OCI-M2 (cell line): ENCODE measurements around the gene SLIT3.

Experiments
- DNase-seq: peaks from one replicate; lab custom pipeline; 2025; ENCODE audit not compliant: unreplicated experiment; lab: John Stamatoyannopoulos, UW

SLIT3 gene

DNA sequence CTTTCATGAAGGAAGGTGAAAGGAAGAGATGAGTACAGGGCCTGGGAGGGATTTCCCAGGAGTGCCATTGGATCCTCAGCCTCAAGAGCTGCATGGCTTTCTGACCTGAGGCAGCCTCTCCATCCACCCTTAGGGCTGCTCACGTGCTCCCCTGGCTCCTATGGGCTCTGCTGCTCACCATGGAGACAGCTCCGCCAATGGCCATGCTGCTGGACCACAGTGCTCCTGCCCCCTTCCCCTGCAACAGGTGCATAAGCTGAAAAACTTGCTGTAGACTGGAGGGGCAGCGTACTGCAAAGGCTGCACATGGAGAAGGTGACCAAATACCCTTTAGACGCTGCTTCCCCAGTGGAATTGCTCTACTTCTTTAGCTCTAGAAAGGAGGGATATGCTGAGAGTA is 609.0 kb downstream of the SLIT3 start:
- no peak for DNase-seq

DNA sequence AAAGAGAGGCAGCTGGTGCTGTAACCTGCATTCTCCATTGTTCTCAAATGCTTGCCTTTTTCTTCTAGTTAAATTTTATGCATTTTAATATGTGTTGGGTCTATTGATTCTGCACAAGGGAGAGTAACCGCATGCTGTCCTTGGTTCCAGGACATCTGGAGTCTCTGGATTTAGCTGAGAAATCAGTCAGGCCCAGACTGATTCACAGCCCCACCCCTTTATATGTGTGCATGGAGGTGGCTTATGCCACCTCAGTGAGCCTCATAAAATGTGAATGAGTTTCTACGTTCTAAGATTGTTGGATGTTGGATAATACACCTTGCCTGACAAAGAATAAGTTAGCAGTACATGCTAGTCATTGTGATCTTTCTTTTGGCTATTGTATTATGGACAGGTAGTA is 611.7 kb downstream of the SLIT3 start:
- no peak for DNase-seq

DNA sequence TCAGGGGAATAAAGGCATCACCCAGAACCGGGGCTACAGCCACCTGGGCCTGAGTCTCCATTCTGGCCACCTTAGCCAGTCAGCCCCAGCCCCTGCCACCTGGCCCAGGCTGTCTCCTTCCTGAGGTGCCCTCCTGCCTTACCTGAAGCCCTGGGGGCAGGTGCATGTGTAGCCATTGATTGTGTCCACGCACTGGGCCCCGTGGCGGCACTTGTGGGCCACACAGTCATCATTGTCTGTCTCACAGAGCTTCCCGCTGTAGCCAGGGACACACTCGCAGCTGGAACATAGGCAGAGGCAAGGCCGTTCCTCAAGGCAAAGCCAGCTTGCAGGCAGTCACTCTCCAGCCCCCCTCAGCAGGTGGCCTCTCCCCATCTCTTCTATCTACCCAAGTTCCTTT is 614.1 kb downstream of the SLIT3 start:
- DNase-seq: no peak

DNA sequence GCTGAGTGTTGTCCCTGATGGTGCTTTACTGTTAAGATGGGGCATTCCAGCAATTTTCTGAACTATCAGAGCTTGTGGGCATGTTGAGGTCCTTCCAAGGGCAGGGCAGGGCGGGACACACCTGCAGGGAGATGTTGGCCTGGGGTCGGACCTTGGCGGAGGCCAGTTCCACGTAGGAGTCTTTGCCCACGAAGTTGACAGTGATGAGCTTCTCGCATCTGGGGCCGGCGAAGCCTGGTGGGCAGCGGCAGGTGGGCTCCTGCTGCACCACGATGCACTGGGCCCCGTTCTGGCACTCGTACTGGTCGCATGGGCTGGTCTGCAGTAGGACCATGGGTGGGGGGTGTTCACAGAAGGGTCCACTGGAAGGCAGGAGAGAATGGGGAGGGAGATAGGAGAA is 615.4 kb downstream of the SLIT3 start:
- no peak for DNase-seq

DNA sequence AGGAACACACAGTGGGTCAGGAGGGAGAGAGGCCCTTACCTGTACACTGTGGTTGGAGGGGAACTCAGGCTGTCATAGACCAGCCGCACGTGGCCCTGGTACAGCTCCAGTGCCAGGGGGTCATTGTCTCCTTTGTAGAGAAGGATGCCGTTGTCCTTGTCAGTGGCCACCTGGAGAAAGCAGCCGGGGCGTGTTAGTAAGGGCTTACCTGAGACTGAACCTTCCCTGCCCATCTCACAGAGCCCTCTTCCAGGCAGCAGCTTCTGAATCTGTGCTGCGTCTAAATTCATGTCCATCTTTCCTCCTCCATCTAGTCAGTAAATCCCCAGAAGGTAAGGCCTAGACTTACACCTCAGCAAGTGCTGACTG is 617.0 kb downstream of the SLIT3 start:
- DNase-seq: no peak

DNA sequence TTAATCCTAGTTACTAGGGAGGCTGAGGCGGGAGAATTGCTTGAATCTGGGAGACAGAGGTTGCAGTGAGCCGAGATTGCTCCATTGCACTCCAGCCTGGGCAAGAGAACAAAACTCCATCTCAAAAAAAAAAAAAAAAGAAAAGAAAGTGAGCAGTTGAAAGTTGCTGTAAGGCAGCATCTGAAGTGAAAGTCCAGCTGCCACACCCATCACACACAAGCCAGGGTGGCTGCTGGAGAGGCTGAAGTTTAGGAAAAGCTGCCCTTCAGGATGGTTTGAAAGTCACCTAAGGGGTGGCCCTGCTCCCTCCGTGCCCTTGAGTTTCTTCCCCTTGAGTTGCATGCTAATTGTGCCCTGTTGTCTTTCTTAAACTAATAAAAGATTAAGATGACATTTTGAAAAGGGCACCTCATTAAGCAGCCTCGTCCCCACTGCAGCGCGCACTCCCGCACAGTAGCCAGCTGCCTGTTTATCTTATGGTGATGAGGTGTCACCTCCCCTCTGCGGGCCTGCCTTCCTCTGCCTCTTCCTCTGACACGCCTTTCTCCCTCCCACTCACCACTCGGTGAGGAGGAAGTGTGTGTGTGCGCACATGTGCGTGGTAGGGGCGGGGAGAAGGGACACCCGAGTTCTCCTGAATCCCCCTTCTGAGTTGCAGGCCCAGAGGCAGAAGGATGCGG is 617.6 kb downstream of the SLIT3 start:
- no peak for DNase-seq

DNA sequence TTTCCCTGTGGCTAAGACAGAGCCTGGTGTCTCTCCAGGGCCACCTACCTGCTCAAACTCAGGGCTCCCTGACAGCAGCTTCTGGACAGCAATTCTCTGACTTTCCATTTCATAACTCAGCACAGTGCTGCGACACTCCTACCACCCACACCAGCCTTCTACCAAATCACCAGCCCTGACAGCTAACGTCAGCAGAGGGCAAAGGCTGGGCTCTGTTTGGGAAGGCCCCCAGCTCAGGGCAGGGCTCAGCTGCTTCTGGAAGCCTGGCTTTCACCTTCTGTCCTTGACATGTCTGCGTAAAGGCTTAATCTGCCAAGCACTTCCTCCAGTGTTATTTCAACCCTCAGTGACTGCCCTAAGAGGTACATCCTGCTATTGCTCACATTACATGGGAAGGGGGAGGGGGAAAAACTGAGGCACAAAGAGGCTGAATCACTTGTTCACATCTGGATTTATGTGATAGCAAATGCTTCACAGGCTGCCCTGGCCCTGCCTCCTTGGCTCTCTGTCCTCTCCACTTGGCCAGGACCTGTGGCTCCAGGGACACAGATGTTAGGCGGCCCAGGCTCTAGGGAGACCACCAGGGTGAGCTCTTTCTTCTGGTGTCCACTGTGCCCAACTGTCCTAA is 619.3 kb downstream of the SLIT3 start:
- DNase-seq: no peak

DNA sequence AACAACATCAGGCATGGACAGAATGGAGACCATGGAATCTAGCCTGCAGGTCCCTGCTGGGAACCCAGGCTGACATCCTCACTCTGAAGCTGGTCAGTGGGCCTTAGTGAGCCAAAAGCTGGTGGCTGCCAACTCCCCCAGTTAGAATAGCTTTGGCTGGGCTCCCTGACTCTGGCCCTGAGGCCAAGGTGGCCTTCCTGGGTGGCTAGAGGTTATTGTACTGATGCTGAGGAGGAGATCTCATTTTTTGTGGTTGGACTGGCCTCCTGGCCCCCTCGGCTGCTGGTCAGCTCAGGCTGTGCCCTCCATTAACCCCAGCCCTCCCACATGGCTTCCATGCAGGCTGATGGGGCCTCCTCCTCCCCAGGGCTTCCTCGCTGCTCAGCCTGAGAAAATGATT is 620.5 kb downstream of the SLIT3 start:
- no peak for DNase-seq

DNA sequence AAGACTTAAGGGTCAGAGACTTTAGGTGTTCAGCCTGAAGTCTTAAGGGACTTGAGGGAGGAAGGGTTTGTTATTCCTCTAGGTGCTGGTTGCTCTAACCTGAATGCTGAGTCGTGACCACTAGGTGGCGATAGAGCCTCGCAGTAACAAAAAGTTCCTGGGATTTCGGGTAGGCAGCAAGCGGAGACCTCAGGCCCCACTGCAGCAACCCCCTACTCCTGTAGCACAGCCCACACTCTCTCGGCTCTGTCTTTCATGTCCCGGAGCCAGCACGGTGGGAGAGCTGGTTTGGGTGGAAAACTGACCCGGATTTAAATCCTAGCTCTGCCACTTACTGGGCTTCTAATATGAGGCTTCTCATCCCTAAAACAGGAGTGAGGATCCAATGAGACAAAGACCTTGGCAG is 621.4 kb downstream of the SLIT3 start:
- peak; percentile 2 for DNase-seq

DNA sequence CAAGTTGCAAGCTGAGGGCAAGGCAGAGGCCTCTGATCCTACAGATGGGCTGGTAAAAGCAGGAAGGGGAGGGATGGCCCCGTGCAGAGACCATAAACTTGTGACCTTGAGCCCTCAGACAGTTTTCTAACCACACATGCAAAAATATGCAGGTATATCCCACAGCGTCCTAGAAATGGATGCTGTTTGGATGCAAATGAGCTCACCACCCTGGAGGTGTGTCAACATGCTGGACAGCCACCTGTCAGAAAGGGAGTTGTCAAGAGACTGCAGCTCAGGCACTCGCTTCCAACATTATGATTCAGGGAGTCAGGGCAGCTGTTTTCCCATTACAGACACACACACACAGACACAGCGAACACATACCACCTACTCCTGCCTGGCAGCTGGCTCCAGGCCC is 624.4 kb downstream of the SLIT3 start:
- DNase-seq: no peak

DNA sequence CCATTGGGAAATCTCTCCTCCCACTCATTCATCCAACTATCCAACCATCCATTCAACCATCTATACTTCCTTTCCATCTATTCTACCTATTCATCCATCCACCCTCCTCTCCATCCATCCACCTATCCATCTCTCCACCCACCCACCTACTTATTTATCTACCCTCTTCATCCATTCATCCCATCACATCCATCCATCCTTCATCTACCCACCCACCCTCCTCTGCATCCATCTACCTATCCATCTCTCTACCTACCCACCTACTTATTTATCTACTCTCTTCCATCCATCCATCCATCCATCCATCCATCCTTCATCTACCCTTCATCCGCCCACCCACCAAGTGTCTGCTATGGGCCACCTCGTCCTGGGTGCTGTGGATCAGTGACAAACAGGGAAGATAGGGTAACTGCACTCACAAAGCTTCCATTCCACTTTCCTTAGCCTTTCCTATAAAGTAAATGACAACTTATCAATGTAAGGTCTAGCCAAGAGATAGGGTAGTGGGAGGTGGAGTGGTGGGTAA is 625.0 kb downstream of the SLIT3 start:
- DNase-seq: no peak

DNA sequence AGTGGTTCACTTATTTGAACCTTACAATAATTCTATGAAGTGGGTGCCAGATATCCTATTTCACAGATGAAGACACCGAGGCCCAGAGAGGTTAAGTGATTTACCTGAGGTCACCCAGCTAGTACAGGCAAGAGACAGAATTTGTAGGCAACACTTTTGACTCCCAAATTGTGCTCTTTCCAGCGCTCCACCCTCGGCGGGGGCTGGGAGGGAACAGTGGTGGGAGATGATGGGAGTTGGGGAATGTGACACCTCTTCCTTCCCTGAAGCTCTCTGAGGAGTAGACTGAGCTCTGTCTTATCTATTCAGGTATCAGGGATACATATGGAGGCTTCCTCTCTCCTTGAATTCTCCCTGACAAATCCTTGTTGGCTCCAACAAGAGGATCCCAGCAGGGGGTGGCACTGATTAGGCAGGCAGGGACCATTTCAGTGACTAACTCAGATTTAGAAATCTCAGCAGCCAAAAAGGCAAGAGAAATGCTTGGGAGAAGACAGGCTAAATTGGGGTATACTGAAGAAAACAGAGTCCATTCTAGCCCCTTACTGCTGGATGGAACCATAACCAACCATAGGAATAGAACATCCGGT is 626.0 kb downstream of the SLIT3 start:
- DNase-seq: no peak

DNA sequence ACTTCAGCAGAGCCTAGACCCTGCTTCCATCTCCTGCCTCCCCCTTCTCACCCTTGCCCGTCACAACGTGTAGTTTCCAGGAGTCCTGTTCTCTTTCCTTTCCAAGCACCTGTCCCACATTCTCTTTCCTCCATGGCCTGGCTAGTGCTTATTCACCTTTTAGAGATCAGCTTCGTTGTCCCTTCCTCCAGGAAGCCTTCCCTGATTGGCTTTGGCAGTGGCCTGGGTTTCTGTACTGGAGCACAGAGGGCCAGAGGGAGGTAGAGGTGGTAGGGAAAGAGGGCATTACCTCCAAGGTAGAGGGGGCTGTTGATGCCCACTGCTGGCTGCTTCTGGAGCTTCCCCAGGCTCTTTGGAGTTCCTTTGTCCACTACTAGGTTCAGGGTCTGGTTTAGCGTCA is 628.1 kb downstream of the SLIT3 start:
- DNase-seq: no peak

DNA sequence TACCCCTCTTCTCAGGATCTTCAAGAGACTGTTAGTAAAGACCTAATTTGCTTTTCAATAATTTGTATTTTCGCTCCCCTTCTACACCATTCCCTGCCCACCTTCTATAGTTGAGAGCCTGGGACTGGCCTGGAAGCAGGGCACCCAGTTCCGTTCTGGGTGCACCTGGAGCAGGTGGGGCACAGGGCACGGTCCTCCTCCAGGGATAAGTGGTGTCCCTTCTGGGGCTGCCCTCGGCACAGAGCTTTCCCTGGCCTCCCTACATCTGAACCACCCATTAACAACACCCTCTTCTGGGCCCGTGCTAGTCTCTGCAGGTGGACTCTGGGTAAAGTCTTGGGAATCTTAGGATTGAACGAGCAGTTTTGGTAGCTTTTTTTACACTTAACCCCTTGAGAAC is 628.9 kb downstream of the SLIT3 start:
- no peak for DNase-seq

DNA sequence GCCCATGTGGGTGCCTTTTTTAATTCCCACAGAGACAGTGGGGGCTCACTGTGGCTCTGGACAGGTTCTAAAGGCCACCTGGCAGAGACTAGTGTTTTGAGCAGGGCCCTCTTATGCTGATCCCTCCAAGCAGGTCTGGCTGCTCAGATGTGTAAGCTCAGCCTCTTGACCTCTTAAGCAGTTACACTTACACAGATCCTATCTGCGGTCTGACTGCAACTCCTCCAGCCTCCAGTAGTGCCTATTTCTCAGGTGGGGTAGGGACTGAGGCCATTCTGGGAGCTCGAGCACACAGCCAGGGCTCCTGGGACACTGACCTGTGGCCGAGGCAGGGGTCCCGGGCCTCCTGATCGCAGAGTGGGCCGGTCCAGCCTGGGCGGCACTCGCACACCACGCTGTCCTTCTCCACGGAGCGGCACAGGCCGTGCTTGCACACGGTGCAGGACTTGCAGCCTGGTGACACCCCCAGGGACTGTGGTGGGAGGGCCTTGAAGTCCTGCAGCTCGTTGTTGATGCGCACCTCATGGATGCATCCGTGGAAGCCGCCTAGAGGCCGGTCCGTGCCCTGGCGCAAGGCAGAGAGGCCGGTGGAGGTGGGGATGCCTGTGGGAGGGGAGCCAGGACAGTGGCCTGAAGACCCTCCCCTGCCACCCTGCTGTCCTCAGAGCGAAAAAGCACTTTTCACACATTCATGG is 629.9 kb downstream of the SLIT3 start:
- DNase-seq: no peak

DNA sequence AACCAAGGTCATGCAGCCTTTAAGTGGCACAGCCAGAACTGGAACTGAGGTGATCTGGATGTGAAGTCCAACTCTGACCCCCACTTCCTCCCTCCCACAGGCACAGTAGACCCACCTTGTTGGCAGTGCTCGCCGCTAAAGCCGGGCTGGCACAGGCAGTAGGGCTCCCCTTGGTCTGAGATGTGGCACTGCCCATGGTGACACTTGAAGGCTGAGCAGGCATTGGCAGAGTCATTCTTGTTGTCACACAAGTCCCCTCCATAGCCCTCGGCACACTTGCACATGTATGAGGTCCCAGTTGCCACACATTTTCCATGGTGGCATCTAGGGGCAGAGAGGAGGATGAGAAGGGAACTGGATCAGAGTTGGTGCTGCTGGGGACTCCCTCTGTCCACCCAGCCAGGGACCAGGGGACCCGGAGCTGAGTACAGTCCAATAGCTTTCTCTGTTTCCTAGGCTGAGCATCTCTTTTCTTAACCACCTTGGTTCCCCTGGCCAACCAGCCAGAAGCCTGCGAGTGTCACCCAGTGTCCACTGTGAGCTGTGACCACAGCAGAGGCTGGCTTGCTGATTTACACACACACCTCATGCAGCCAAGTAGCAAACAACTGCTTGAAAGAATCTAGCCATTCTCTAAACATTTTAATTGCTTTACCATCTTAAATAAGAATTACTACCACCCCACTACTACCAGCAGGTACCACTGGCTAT is 631.1 kb downstream of the SLIT3 start:
- no peak for DNase-seq

DNA sequence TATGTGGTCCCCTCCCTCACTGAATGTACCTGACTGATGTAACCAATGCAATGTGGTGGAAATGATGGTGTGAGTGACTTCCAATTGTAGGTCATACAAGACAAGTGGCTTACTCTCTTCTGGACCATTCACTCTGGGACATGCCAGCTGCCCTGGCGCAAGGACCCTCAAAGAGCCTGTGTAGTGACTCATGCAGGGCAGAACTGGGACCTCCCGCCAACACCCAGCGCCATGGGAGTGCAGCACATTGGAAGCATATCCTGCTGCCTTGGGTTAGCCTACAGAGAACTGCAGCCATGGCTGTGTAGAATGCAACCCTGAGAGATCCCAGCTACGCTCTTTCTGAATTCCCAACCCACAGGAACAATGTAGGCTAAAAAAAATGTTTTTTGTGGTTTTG is 631.8 kb downstream of the SLIT3 start:
- no peak for DNase-seq

DNA sequence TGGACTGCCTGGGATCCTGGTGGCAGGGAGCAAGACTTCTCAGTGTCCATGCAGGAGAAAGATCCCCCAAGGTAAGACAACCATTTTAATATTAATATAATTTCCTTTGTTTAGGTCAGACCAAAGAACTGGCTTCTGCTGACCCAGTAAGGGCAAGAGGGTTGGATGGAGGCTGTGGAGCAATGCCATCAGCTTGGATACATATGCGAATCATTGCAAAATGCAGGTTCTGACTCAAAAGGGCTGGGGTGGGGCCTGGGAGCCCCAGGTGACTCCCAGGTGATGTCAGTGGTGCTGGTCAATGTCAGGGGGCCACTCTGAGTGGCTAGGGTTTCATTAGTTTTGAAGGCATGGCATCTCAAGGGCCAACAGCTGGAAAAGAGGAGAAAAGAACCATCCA is 632.9 kb downstream of the SLIT3 start:
- no peak for DNase-seq

DNA sequence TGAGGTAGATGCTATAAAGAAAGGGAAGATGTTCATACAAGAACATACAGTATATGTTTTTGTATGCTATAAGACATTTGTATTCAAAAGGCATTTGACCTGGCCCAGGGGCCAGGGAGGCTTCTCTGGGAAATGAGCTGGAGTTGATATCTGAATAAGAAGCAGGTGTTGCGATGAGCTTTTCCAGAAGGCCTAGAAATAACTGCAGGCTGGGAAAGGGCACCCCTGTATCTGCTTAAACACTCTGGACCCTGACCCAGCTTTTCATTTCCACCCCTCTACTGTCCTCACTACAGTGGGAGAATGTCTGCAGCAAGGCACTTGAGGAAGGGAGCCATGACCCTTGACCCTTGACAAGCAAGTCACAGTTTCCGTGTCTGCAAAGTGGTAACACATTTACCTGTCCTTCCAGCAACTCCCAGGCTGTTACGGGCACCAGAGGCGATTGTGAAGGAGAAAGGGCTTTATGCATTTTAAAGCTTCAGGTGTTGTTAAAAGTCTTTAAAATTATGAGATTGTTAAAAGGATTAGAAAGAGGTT is 633.6 kb downstream of the SLIT3 start:
- DNase-seq: no peak

DNA sequence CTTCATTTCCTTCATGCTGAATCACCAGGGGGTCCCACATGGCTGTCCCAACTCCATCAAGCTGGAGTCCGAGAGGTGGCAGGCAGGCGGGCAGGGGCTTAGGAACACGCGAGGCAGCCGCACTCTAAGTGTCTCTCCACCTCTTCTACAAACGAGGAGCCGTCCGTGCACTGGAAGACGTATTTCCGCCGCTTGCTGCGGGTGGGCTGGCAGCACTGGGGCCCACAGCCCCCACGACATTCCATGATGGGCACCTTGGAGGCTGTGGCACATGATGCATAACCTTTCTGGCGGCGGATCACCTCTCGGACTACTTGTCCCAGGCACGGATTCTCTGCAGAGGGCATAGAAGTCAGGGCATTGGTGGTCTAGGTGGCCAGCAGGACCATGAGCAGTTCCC is 634.6 kb downstream of the SLIT3 start:
- no peak for DNase-seq
